ENCODE data around the gene GRIK5. TPM values are rescaled to one million over a fixed set of nuclear protein-coding genes. Genes with fewer than 3 reads are reported as not detected.

The GRIK5 gene
- polyA plus RNA-seq, 1 experiment, result 0.06 TPM

- no peak for TF ChIP-seq CTCF (IDR thresholded peaks at IDR 0.05; ENCODE audit: insufficient read depth, low read depth, low read length)
- ChIA-PET CTCF (no interaction called here), POLR2A (no interaction called here)
- H3K36me3 ChIP-seq (ENCODE audit: control insufficient read depth, insufficient read depth, low read length), result no peaks in the 10 kb centered on the region
- H3K27me3 ChIP-seq (ENCODE audit: control insufficient read depth, insufficient read depth, low read length), result no peaks in the 10 kb centered on the region
- H3K4me3 ChIP-seq (ENCODE audit: low read depth, low read length), result no peak overlapping the region
- DNase-seq (ENCODE audit: low read depth), result no peak
Observed at GRCh38 chr19:42086770-42087550, 17.0 kb upstream of the GRIK5 start.

- CTCF ChIA-PET, result no interaction called here
- Histone ChIP-seq H3K36me3 (ENCODE audit: control insufficient read depth, insufficient read depth, low read length) (0 out of 2 replicates have a peak, but pooled peaks cover 2% of the 10 kb centered on the region), H3K4me3 (ENCODE audit: low read depth, low read length) (no peak overlapping the region), H3K27me3 (ENCODE audit: control insufficient read depth, insufficient read depth, low read length) (no peaks in the 10 kb centered on the region)
- POLR2A ChIA-PET, result no interaction called here
- DNase-seq (ENCODE audit: low read depth), result no peak
- TF ChIP-seq CTCF (IDR thresholded peaks at IDR 0.05; ENCODE audit: insufficient read depth, low read depth, low read length), result no peak
Observed at GRCh38 chr19:42086188-42086736, 16.3 kb upstream of the GRIK5 start.

- ChIA-PET CTCF (no interaction called here), POLR2A (no interaction called here)
- no peak for DNase-seq (ENCODE audit: low read depth)
- no peaks in the 10 kb centered on the region for H3K27me3 ChIP-seq (ENCODE audit: control insufficient read depth, insufficient read depth, low read length)
- peaks cover 24% of the 10 kb centered on the region for H3K36me3 ChIP-seq (ENCODE audit: control insufficient read depth, insufficient read depth, low read length)
- no peak overlapping the region for H3K4me3 ChIP-seq (ENCODE audit: low read depth, low read length)
- TF ChIP-seq CTCF (IDR thresholded peaks at IDR 0.05; ENCODE audit: insufficient read depth, low read depth, low read length), result no peak
Observed at GRCh38 chr19:42083537-42083936, 13.5 kb upstream of the GRIK5 start.

GRCh38 chr19:42081584-42082203, 11.7 kb upstream of the GRIK5 start:
- no peaks in the 10 kb centered on the region for H3K27me3 ChIP-seq (ENCODE audit: control insufficient read depth, insufficient read depth, low read length)
- CTCF ChIA-PET, result interaction anchor here (0.6 to 1.9 kb wide), 13 partner anchors 10 to 292 kb away, joined by 3 to 10 read pairs (median 4); partner anchors contain the start of gene POU2F2
- H3K36me3 ChIP-seq (ENCODE audit: control insufficient read depth, insufficient read depth, low read length), result peaks cover 25% of the 10 kb centered on the region
- H3K4me3 ChIP-seq (ENCODE audit: low read depth, low read length), result no peak overlapping the region
- TF ChIP-seq CTCF (IDR thresholded peaks at IDR 0.05; ENCODE audit: insufficient read depth, low read depth, low read length), result peak; percentile 76
- POLR2A ChIA-PET, result no interaction called here
- DNase-seq (ENCODE audit: low read depth), result no peak

- POLR2A ChIA-PET, result no interaction called here
- DNase-seq (ENCODE audit: low read depth), result no peak
- CTCF ChIA-PET, result interaction anchor here (1.0 to 1.9 kb wide), 9 partner anchors 11 to 170 kb away, joined by 3 to 10 read pairs (median 4); partner anchors contain the start of gene POU2F2
- no peak for TF ChIP-seq CTCF (IDR thresholded peaks at IDR 0.05; ENCODE audit: insufficient read depth, low read depth, low read length)
- H3K36me3 ChIP-seq (ENCODE audit: control insufficient read depth, insufficient read depth, low read length), result peaks cover 25% of the 10 kb centered on the region
- H3K27me3 ChIP-seq (ENCODE audit: control insufficient read depth, insufficient read depth, low read length), result no peaks in the 10 kb centered on the region
- H3K4me3 ChIP-seq (ENCODE audit: low read depth, low read length), result no peak overlapping the region
Observed at GRCh38 chr19:42080764-42081375, 10.9 kb upstream of the GRIK5 start.

Measured in BJ (cell line).